ENCODE data around the gene OTX1.

OTX1 gene

DNA sequence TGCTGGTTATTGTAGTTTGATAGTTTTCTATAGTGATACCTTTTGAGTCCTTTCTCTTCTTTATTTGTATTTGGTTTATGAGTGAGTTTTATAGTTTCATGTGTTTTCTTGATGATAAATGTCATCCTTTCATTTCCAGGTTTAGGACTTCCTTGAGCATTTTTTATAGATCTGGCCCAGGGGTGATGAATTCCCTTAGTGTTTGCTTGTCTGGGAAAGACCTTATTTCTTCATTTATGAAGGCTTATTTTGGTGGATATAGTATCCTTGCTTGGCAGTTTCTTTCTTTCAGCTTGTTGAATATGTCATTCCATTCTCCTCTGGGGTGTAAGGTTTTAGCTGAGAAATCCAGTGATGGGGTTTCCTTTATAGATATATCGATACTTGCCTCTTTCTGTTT, 53.9 kb downstream of the OTX1 start:
- H3K4me1 ChIP-seq (ENCODE audit: insufficient read depth, low read length, severe bottlenecking): no peaks in the 10 kb centered on the region

More for the DNA sequence above, 53.9 kb downstream of the OTX1 start:
- TF ChIP-seq EZH2 (IDR thresholded peaks at IDR 0.05; ENCODE audit: borderline replicate concordance, low read length): no peak
- no peak for TF ChIP-seq CTCF (IDR thresholded peaks at IDR 0.05; ENCODE audit: low read length)
- Histone ChIP-seq H2AFZ (ENCODE audit: low read length) (no peak overlapping the region), H3K4me2 (ENCODE audit: low read length) (no peak overlapping the region), H3K9me3 (ENCODE audit: low read length) (peaks cover 8% of the 10 kb centered on the region; the same call in 1 of the 2 replicates), H3K4me3 (ENCODE audit: low read depth, low read length, poor library complexity, severe bottlenecking) (no peak overlapping the region), H3K36me3 (ENCODE audit: insufficient read depth, low read length) (no peaks in the 10 kb centered on the region), H3K27ac (ENCODE audit: low read depth, low read length, poor library complexity, severe bottlenecking) (no peak overlapping the region), H3K79me2 (ENCODE audit: insufficient read depth, low read length) (no peaks in the 10 kb centered on the region), H3K9me2 (ENCODE audit: low read depth, low read length) (no peaks in the 10 kb centered on the region), H3K9ac (ENCODE audit: low read length) (no peak overlapping the region), H3K27me3 (ENCODE audit: insufficient read depth, low read length) (no peaks in the 10 kb centered on the region), H4K20me1 (ENCODE audit: insufficient read depth, low read length) (no peaks in the 10 kb centered on the region), H3F3A (ENCODE audit: insufficient read depth, low read length) (no peaks in the 10 kb centered on the region)

Measured in OCI-LY1 (cell line).